GM23338 (cell line): ENCODE results near the gene TLCD4.

Experiments used
- EZH2 ChIP-seq: fragments of 200-600 bp; sonication (generic); IDR thresholded peaks from one replicate; pipeline ENCODE4 v1.8.0; 2017; ENCODE audit warnings: antibody characterized with exemption, mild to moderate bottlenecking, low read depth; ENCODE audit not compliant: unreplicated experiment
- JUNB ChIP-seq: IDR thresholded peaks from one replicate; pipeline ENCODE4 v1.6.1; 2016; ENCODE audit warnings: antibody characterized with exemption; ENCODE audit not compliant: unreplicated experiment
- POLR2AphosphoS5 ChIP-seq: IDR thresholded peaks from 2 replicates; pipeline ENCODE4 v1.6.1; 2016; ENCODE audit warnings: antibody characterized with exemption, low read depth
- ZNF331 ChIP-seq: fragments of 250-450 bp; sonication (Bioruptor Pico); IDR thresholded peaks from 2 replicates; pipeline ENCODE4 v1.5.0; 2020; ENCODE audit warnings: low read depth, mild to moderate bottlenecking, moderate library complexity
- TF ChIP-seq, protein P1 (sequence below), 2 experiments: fragments of 200-600 bp in 1 of 2; sonication (generic) in 1 of 2; conservative IDR thresholded peaks; 2 replicates each; pipeline versions ENCODE4 v1.5.1 to v1.6.1; 2016 to 2017; ENCODE audit warnings: antibody characterized with exemption in 2 of 2, low read depth in 2 of 2, mild to moderate bottlenecking in 2 of 2, moderate library complexity in 1 of 2
- TF ChIP-seq, protein P2 (sequence below): IDR thresholded peaks from one replicate; pipeline ENCODE4 v1.6.1; 2018; ENCODE audit warnings: antibody characterized with exemption; ENCODE audit not compliant: unreplicated experiment
- TF ChIP-seq, protein P3 (sequence below): IDR thresholded peaks from 2 replicates; pipeline ENCODE4 v1.6.1; 2016; ENCODE audit warnings: antibody characterized with exemption

DNA sequence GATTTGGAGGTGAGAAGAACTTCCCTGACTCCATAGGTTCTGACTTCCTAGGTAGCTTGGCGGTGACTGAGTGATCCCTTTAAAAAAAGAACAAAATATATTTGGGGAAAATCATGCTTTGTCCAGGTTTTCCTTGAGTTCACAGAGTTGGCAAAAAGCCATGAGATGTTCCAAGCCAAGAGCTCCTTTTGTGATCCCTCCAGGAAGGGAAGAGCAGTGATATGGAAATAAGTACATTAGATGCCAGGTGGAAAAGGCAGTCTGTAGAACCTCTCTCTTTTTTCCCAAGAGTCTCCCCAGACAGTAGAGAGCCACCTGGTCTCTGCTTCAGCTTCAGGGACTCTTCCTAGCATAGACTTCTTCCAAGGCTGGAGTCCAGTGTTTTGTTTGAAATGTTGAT lies 10.2 kb downstream of the TLCD4 start:
- TF ChIP-seq, protein P1, sequence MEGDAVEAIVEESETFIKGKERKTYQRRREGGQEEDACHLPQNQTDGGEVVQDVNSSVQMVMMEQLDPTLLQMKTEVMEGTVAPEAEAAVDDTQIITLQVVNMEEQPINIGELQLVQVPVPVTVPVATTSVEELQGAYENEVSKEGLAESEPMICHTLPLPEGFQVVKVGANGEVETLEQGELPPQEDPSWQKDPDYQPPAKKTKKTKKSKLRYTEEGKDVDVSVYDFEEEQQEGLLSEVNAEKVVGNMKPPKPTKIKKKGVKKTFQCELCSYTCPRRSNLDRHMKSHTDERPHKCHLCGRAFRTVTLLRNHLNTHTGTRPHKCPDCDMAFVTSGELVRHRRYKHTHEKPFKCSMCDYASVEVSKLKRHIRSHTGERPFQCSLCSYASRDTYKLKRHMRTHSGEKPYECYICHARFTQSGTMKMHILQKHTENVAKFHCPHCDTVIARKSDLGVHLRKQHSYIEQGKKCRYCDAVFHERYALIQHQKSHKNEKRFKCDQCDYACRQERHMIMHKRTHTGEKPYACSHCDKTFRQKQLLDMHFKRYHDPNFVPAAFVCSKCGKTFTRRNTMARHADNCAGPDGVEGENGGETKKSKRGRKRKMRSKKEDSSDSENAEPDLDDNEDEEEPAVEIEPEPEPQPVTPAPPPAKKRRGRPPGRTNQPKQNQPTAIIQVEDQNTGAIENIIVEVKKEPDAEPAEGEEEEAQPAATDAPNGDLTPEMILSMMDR (conservative IDR thresholded peaks at IDR 0.05; ENCODE audit: low read depth in 2 of 2) = no peak
- TF ChIP-seq, protein P2, sequence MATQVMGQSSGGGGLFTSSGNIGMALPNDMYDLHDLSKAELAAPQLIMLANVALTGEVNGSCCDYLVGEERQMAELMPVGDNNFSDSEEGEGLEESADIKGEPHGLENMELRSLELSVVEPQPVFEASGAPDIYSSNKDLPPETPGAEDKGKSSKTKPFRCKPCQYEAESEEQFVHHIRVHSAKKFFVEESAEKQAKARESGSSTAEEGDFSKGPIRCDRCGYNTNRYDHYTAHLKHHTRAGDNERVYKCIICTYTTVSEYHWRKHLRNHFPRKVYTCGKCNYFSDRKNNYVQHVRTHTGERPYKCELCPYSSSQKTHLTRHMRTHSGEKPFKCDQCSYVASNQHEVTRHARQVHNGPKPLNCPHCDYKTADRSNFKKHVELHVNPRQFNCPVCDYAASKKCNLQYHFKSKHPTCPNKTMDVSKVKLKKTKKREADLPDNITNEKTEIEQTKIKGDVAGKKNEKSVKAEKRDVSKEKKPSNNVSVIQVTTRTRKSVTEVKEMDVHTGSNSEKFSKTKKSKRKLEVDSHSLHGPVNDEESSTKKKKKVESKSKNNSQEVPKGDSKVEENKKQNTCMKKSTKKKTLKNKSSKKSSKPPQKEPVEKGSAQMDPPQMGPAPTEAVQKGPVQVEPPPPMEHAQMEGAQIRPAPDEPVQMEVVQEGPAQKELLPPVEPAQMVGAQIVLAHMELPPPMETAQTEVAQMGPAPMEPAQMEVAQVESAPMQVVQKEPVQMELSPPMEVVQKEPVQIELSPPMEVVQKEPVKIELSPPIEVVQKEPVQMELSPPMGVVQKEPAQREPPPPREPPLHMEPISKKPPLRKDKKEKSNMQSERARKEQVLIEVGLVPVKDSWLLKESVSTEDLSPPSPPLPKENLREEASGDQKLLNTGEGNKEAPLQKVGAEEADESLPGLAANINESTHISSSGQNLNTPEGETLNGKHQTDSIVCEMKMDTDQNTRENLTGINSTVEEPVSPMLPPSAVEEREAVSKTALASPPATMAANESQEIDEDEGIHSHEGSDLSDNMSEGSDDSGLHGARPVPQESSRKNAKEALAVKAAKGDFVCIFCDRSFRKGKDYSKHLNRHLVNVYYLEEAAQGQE = no peak
- no peak for TF ChIP-seq POLR2AphosphoS5
- no peak for TF ChIP-seq EZH2
- TF ChIP-seq, protein P3, sequence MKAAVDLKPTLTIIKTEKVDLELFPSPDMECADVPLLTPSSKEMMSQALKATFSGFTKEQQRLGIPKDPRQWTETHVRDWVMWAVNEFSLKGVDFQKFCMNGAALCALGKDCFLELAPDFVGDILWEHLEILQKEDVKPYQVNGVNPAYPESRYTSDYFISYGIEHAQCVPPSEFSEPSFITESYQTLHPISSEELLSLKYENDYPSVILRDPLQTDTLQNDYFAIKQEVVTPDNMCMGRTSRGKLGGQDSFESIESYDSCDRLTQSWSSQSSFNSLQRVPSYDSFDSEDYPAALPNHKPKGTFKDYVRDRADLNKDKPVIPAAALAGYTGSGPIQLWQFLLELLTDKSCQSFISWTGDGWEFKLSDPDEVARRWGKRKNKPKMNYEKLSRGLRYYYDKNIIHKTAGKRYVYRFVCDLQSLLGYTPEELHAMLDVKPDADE = no peak
- TF ChIP-seq ZNF331 (CRISPR knock-in tag) = no peak
- TF ChIP-seq JUNB = no peak
